BJ (cell line): Measurements from ENCODE around the gene ATXN7L2. TPM values are rescaled to one million over a fixed set of nuclear protein-coding genes. Genes with fewer than 3 reads are reported as not detected.

Source experiments
- CTCF ChIA-PET: fragments of 350-600 bp; formaldehyde crosslinking; extraction: SDS; loops from one replicate; lab custom pipeline; 2021; ENCODE audit warnings: antibody characterized with exemption, inconsistent platforms; lab: Yijun Ruan, JAX
- POLR2A ChIA-PET: fragments of 300-600 bp; sonication (Branson Sonifier 250); formaldehyde crosslinking; extraction: SDS; loops from one replicate; lab custom pipeline; 2021; ENCODE audit warnings: antibody characterized with exemption; lab: Charles Lee
- DNase-seq: peaks from one replicate; pipeline ENCODE4 v3.0.0-alpha.2; 2011; ENCODE audit warnings: low read depth
- H3K27me3 ChIP-seq: 2 replicates; pipeline ENCODE4 v1.6.0; 2011; ENCODE audit warnings: low read length; ENCODE audit not compliant: control insufficient read depth, insufficient read depth
- H3K36me3 ChIP-seq: 2 replicates; pipeline ENCODE4 v1.5.1; 2011; ENCODE audit warnings: low read length; ENCODE audit not compliant: control insufficient read depth, insufficient read depth
- H3K4me3 ChIP-seq: 2 replicates; pipeline ENCODE4 v1.5.1; 2011; ENCODE audit warnings: low read depth, mild to moderate bottlenecking, control low read depth, low read length
- CTCF ChIP-seq: IDR thresholded peaks from 2 replicates; pipeline ENCODE4 v1.5.1; 2011; ENCODE audit warnings: low read depth, mild to moderate bottlenecking, control low read depth, inconsistent platforms, low read length, moderate library complexity; ENCODE audit not compliant: insufficient read depth
- polyA plus RNA-seq: library from polyadenylated mRNA; depleted of rRNA; stranded (reverse); fragments of >200 nt; gene quantifications from 2 replicates; pipeline ENCODE4 v1.2.3, GENCODE V29; 2011

Gene ATXN7L2
- polyA plus RNA-seq, 1 experiment = 8.7 TPM

- DNase-seq = no peak
- H3K4me3 ChIP-seq = no peak overlapping the region
- ChIA-PET POLR2A (no interaction called here), CTCF (interaction anchor here (1.0 kb wide), 1 partner anchor 56 kb away, joined by 3 read pairs; no protein-coding TSS in a partner anchor)
- TF ChIP-seq CTCF = no peak
- peaks cover 27% of the 10 kb centered on the region for H3K36me3 ChIP-seq
- H3K27me3 ChIP-seq = no peaks in the 10 kb centered on the region
Measured at GRCh38 chr1:109476825-109477224, 6.9 kb upstream of the ATXN7L2 start.

- H3K4me3 ChIP-seq = no peak overlapping the region
- POLR2A ChIA-PET = no interaction called here
- H3K36me3 ChIP-seq = peaks cover 27% of the 10 kb centered on the region
- CTCF ChIA-PET = interaction anchor here (1.0 to 4.6 kb wide), 3 partner anchors 8 to 54 kb away, joined by 3 to 23 read pairs (median 5); no protein-coding TSS in a partner anchor
- no peak for TF ChIP-seq CTCF
- no peak for DNase-seq
- no peaks in the 10 kb centered on the region for H3K27me3 ChIP-seq
Measured at GRCh38 chr1:109477821-109478220, 5.9 kb upstream of the ATXN7L2 start.

GRCh38 chr1:109478806-109479205, 4.9 kb upstream of the ATXN7L2 start:
- TF ChIP-seq CTCF = no peak
- Histone ChIP-seq H3K4me3 (no peak overlapping the region), H3K27me3 (no peaks in the 10 kb centered on the region), H3K36me3 (peaks cover 25% of the 10 kb centered on the region)
- ChIA-PET CTCF (interaction anchor here (0.5 to 4.6 kb wide), 5 partner anchors 9 to 57 kb away, joined by 3 to 23 read pairs (median 3); no protein-coding TSS in a partner anchor), POLR2A (no interaction called here)
- DNase-seq = no peak

GRCh38 chr1:109479311-109479710, 4.4 kb upstream of the ATXN7L2 start:
- CTCF ChIA-PET = interaction anchor here (1.0 to 4.6 kb wide), 4 partner anchors 11 to 53 kb away, joined by 3 to 23 read pairs (median 3); no protein-coding TSS in a partner anchor
- H3K27me3 ChIP-seq = no peaks in the 10 kb centered on the region

GRCh38 chr1:109479901-109480300, 3.8 kb upstream of the ATXN7L2 start:
- no peak for DNase-seq
- ChIA-PET CTCF (interaction anchor here (1.0 to 4.6 kb wide), 2 partner anchors 18 to 52 kb away, joined by 3 to 23 read pairs; no protein-coding TSS in a partner anchor), POLR2A (no interaction called here)
- Histone ChIP-seq H3K4me3 (no peak overlapping the region), H3K36me3 (peaks cover 25% of the 10 kb centered on the region), H3K27me3 (no peaks in the 10 kb centered on the region)
- no peak for TF ChIP-seq CTCF

More at GRCh38 chr1:109479311-109479710, 4.4 kb upstream of the ATXN7L2 start:
- POLR2A ChIA-PET = no interaction called here
- Histone ChIP-seq H3K4me3 (no peak overlapping the region), H3K36me3 (peaks cover 25% of the 10 kb centered on the region)
- TF ChIP-seq CTCF = no peak
- no peak for DNase-seq
